Embryonic facial prominence (tissue), 1 donor: Measurements from ENCODE around the gene TUT1.
A peak's percentile ranks its signal among the peaks of the same experiment; 100 is the strongest.
"Not testable (repeated sequence)": the region's sequence is repeated elsewhere in the genome, so short reads cannot be mapped to it uniquely, and the experiment has no call there.

Experiments
- DNase-seq: peaks from one replicate; pipeline ENCODE4 v3.0.0-alpha.2; 2016; ENCODE audit errors: extremely low spot score

Gene TUT1

GRCh38 chr11:62591448-62592145 lies at the start of gene TUT1:
TSS of gene TUT1 (minus strand) at chr11:62591523. CDS start at chr11:62591485, 38 bp downstream.
- peak; percentile 98 for DNase-seq

- DNase-seq: no peak
Observed at GRCh38 chr11:62632492-62632891, 41.2 kb upstream of the TUT1 start.

- no peak for DNase-seq
Observed at GRCh38 chr11:62627713-62628112, 36.4 kb upstream of the TUT1 start.

- no peak for DNase-seq
Observed at GRCh38 chr11:62622476-62623089, 31.3 kb upstream of the TUT1 start.

- DNase-seq: peak; percentile 80
Observed at GRCh38 chr11:62621567-62622470, 30.5 kb upstream of the TUT1 start, which contains the start of gene B3GAT3. TSS of gene B3GAT3 (minus strand) at chr11:62621986. CDS start at chr11:62621947, 39 bp downstream.

- DNase-seq: no peak
Observed at GRCh38 chr11:62621027-62621566, 29.8 kb upstream of the TUT1 start.

GRCh38 chr11:62616957-62617356 lies 25.6 kb upstream of the TUT1 start:
- DNase-seq: not testable (repeated sequence)

GRCh38 chr11:62615521-62615920 lies 24.2 kb upstream of the TUT1 start:
- DNase-seq: no peak

- DNase-seq: no peak
Observed at GRCh38 chr11:62614275-62614674, 23.0 kb upstream of the TUT1 start.

GRCh38 chr11:62613291-62613778 lies 22.0 kb upstream of the TUT1 start:
- DNase-seq: no peak

GRCh38 chr11:62612366-62613290 lies 21.3 kb upstream of the TUT1 start, which contains the start of the genes EML3 and ROM1:
TSS of gene EML3 (minus strand) at chr11:62612775. CDS start at chr11:62612457, 318 bp downstream.
TSS of gene ROM1 (plus strand) at chr11:62613257. CDS start at chr11:62613282, 25 bp downstream.
- no peak for DNase-seq

GRCh38 chr11:62611705-62612365 lies 20.5 kb upstream of the TUT1 start:
- no peak for DNase-seq

GRCh38 chr11:62610814-62611704 lies 19.7 kb upstream of the TUT1 start:
- DNase-seq: no peak

- DNase-seq: no peak
Observed at GRCh38 chr11:62610403-62610802, 19.1 kb upstream of the TUT1 start.

GRCh38 chr11:62608776-62609175 lies 17.5 kb upstream of the TUT1 start:
- DNase-seq: no peak

- DNase-seq: no peak
Observed at GRCh38 chr11:62607714-62608113, 16.4 kb upstream of the TUT1 start.

GRCh38 chr11:62605902-62606301 lies 14.6 kb upstream of the TUT1 start:
- no peak for DNase-seq

GRCh38 chr11:62605467-62605866 lies 14.1 kb upstream of the TUT1 start:
- DNase-seq: no peak
